ENCODE results near the gene FRS2. TPM values are rescaled to one million over a fixed set of nuclear protein-coding genes. Genes with fewer than 3 reads are reported as not detected.
"Not testable (repeated sequence)": the region's sequence is repeated elsewhere in the genome, so short reads cannot be mapped to it uniquely, and the experiment has no call there.

Gene FRS2
- polyA plus RNA-seq, 1 experiment: 16.6 TPM

GRCh38 chr12:69443916-69444315 lies 26.3 kb upstream of the FRS2 start:
- TF ChIP-seq CTCF (IDR thresholded peaks at IDR 0.05; ENCODE audit: insufficient read depth, low read depth, low read length): no peak
- CTCF ChIA-PET: no interaction called here
- POLR2A ChIA-PET: no interaction called here
- H3K4me3 ChIP-seq (ENCODE audit: low read depth, low read length): no peak overlapping the region
- DNase-seq (ENCODE audit: low read depth): no peak
- no peaks in the 10 kb centered on the region for H3K36me3 ChIP-seq (ENCODE audit: control insufficient read depth, insufficient read depth, low read length)
- no peaks in the 10 kb centered on the region for H3K27me3 ChIP-seq (ENCODE audit: control insufficient read depth, insufficient read depth, low read length)

GRCh38 chr12:69447892-69448291 lies 22.3 kb upstream of the FRS2 start:
- DNase-seq (ENCODE audit: low read depth): no peak
- Histone ChIP-seq H3K36me3 (ENCODE audit: control insufficient read depth, insufficient read depth, low read length) (no peaks in the 10 kb centered on the region), H3K4me3 (ENCODE audit: low read depth, low read length) (no peak overlapping the region), H3K27me3 (ENCODE audit: control insufficient read depth, insufficient read depth, low read length) (no peaks in the 10 kb centered on the region; the same call in 1 of the 2 replicates)
- no peak for TF ChIP-seq CTCF (IDR thresholded peaks at IDR 0.05; ENCODE audit: insufficient read depth, low read depth, low read length)
- POLR2A ChIA-PET: no interaction called here
- CTCF ChIA-PET: interaction anchor here (0.6 to 2.1 kb wide), 2 partner anchors 11 to 326 kb away, joined by 3 to 8 read pairs; no protein-coding TSS in a partner anchor

- H3K4me3 ChIP-seq (ENCODE audit: low read depth, low read length); POLR2A ChIA-PET; H3K36me3 ChIP-seq (ENCODE audit: control insufficient read depth, insufficient read depth, low read length); H3K27me3 ChIP-seq (ENCODE audit: control insufficient read depth, insufficient read depth, low read length); DNase-seq (ENCODE audit: low read depth): not testable (repeated sequence)
- CTCF ChIA-PET: interaction anchor here (1.7 kb wide), 1 partner anchor 24 kb away, joined by 6 read pairs; no protein-coding TSS in a partner anchor
Observed at GRCh38 chr12:69452598-69453132, 17.5 kb upstream of the FRS2 start.

- DNase-seq (ENCODE audit: low read depth): no peak
- Histone ChIP-seq H3K4me3 (ENCODE audit: low read depth, low read length) (no peak overlapping the region), H3K36me3 (ENCODE audit: control insufficient read depth, insufficient read depth, low read length) (no peaks in the 10 kb centered on the region), H3K27me3 (ENCODE audit: control insufficient read depth, insufficient read depth, low read length) (no peaks in the 10 kb centered on the region)
- CTCF ChIA-PET: interaction anchor here (1.2 kb wide), 1 partner anchor 10 kb away, joined by 3 read pairs; no protein-coding TSS in a partner anchor
- POLR2A ChIA-PET: no interaction called here
- TF ChIP-seq CTCF (IDR thresholded peaks at IDR 0.05; ENCODE audit: insufficient read depth, low read depth, low read length): no peak
Observed at GRCh38 chr12:69456239-69456638, 13.9 kb upstream of the FRS2 start.

- DNase-seq (ENCODE audit: low read depth): no peak
- no peak for TF ChIP-seq CTCF (IDR thresholded peaks at IDR 0.05; ENCODE audit: insufficient read depth, low read depth, low read length)
- CTCF ChIA-PET: interaction anchor here (1.2 to 2.2 kb wide), 2 partner anchors 9 to 42 kb away, joined by 3 to 8 read pairs; no protein-coding TSS in a partner anchor
- Histone ChIP-seq H3K4me3 (ENCODE audit: low read depth, low read length) (no peak overlapping the region), H3K36me3 (ENCODE audit: control insufficient read depth, insufficient read depth, low read length) (no peaks in the 10 kb centered on the region), H3K27me3 (ENCODE audit: control insufficient read depth, insufficient read depth, low read length) (no peaks in the 10 kb centered on the region)
- POLR2A ChIA-PET: no interaction called here
Observed at GRCh38 chr12:69457433-69457832, 12.8 kb upstream of the FRS2 start.

- POLR2A ChIA-PET: no interaction called here
- no peak for DNase-seq (ENCODE audit: low read depth)
- no peaks in the 10 kb centered on the region for H3K36me3 ChIP-seq (ENCODE audit: control insufficient read depth, insufficient read depth, low read length)
- TF ChIP-seq CTCF (IDR thresholded peaks at IDR 0.05; ENCODE audit: insufficient read depth, low read depth, low read length): no peak
- CTCF ChIA-PET: interaction anchor here (1.2 to 2.2 kb wide), 2 partner anchors 11 to 44 kb away, joined by 3 to 8 read pairs; no protein-coding TSS in a partner anchor
- no peak overlapping the region for H3K4me3 ChIP-seq (ENCODE audit: low read depth, low read length)
- H3K27me3 ChIP-seq (ENCODE audit: control insufficient read depth, insufficient read depth, low read length): no peaks in the 10 kb centered on the region
Observed at GRCh38 chr12:69459477-69459876, 10.7 kb upstream of the FRS2 start.
